ENCODE measurements around the gene ADAMTS7.
"Not testable (repeated sequence)": the region's sequence is repeated elsewhere in the genome, so short reads cannot be mapped to it uniquely, and the experiment has no call there.

DNA sequence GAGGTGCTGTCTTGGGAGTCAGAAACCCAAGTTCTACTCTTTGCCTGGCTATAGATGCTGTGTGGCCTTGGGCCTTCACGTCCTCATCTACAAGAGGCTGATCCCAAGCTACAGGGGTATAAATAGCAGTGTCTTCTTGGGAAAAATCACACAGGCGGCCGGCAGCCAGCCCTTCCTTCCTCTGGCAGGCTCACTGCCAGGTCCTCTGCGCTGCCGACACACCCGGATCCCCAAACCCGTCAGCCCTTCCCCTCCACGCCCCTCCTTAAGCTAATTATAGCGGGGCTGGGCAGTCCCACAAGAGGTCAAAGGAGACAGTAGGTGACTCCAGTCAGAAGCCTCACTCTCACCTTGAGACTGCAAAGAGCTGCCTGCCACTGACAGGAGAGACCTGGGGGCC is 31.3 kb downstream of the ADAMTS7 start:
- TF ChIP-seq, protein P1, sequence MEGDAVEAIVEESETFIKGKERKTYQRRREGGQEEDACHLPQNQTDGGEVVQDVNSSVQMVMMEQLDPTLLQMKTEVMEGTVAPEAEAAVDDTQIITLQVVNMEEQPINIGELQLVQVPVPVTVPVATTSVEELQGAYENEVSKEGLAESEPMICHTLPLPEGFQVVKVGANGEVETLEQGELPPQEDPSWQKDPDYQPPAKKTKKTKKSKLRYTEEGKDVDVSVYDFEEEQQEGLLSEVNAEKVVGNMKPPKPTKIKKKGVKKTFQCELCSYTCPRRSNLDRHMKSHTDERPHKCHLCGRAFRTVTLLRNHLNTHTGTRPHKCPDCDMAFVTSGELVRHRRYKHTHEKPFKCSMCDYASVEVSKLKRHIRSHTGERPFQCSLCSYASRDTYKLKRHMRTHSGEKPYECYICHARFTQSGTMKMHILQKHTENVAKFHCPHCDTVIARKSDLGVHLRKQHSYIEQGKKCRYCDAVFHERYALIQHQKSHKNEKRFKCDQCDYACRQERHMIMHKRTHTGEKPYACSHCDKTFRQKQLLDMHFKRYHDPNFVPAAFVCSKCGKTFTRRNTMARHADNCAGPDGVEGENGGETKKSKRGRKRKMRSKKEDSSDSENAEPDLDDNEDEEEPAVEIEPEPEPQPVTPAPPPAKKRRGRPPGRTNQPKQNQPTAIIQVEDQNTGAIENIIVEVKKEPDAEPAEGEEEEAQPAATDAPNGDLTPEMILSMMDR (conservative IDR thresholded peaks at IDR 0.05; ENCODE audit: low read depth, low read length) = not testable (repeated sequence)
- not testable (repeated sequence) for TF ChIP-seq POLR2A (IDR thresholded peaks at IDR 0.05; ENCODE audit: low read depth, low read length)

Measured in IMR-90 (cell line).